OCI-LY7 (cell line): ENCODE results near the gene KRTAP4-9.

ENCODE experiments used
- EZH2phosphoT487 ChIP-seq: fragments of 200-600 bp; sonication (generic); IDR thresholded peaks from 2 replicates; pipeline ENCODE4 v1.6.1; 2018; ENCODE audit warnings: low read depth, borderline replicate concordance, mild to moderate bottlenecking, mixed run types, antibody characterized with exemption, low read length, moderate library complexity, mixed read lengths
- TF ChIP-seq, protein P1 (sequence below): fragments of 200-600 bp; sonication (generic); conservative IDR thresholded peaks from 2 replicates; pipeline ENCODE4 v1.5.1; 2014; ENCODE audit warnings: mild to moderate bottlenecking, antibody characterized with exemption, low read length, moderate library complexity, mixed read lengths

DNA sequence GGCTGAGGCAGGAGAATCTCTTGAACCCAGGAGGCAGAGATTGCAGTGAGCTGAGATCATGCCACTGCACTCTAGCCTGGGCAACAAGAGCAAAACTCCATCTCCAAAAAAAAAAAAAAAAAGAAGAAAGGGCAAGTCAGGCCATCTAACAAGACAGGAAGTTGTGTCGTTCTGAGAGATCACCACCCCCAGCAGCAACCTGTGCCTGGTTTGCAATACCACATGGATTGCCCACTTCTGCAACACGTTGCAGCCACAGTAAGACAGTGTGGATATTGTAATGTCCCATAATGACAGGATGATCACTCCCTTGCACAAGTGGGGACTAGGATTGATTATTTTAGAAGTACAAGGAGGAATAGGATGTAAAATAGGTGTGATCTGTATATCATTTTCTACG is 36.2 kb upstream of the KRTAP4-9 start:
- TF ChIP-seq, protein P1, sequence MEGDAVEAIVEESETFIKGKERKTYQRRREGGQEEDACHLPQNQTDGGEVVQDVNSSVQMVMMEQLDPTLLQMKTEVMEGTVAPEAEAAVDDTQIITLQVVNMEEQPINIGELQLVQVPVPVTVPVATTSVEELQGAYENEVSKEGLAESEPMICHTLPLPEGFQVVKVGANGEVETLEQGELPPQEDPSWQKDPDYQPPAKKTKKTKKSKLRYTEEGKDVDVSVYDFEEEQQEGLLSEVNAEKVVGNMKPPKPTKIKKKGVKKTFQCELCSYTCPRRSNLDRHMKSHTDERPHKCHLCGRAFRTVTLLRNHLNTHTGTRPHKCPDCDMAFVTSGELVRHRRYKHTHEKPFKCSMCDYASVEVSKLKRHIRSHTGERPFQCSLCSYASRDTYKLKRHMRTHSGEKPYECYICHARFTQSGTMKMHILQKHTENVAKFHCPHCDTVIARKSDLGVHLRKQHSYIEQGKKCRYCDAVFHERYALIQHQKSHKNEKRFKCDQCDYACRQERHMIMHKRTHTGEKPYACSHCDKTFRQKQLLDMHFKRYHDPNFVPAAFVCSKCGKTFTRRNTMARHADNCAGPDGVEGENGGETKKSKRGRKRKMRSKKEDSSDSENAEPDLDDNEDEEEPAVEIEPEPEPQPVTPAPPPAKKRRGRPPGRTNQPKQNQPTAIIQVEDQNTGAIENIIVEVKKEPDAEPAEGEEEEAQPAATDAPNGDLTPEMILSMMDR, result no peak
- no peak for TF ChIP-seq EZH2phosphoT487
